HAP-1 (cell line): ENCODE data around the gene AGBL4.
A peak's percentile ranks its signal among the peaks of the same experiment; 100 is the strongest.

Experiments used
- DNase-seq, 2 experiments: peaks; one replicate each; pipeline ENCODE4 v3.0.0-alpha.2; 2016 to 2020; ENCODE audit warnings: low spot score in 2 of 2
- H3K27me3 ChIP-seq: fragments of 250-450 bp; sonication (Bioruptor Pico); 2 replicates; pipeline ENCODE4 v1.5.1; 2020; ENCODE audit warnings: low read depth, mild to moderate bottlenecking, moderate library complexity
- H3K36me3 ChIP-seq: fragments of 250-450 bp; sonication (Bioruptor Pico); replicated peaks from 2 replicates; pipeline ENCODE4 v1.5.1; 2020; ENCODE audit warnings: mild to moderate bottlenecking
- H3K4me1 ChIP-seq: fragments of 250-450 bp; sonication (Bioruptor Pico); 2 replicates; pipeline ENCODE4 v1.5.1; 2020; ENCODE audit warnings: mild to moderate bottlenecking
- H3K4me3 ChIP-seq: fragments of 250-450 bp; sonication (Bioruptor Pico); 2 replicates; pipeline ENCODE4 v1.5.1; 2020; ENCODE audit warnings: mild to moderate bottlenecking, moderate library complexity
- H3K9me3 ChIP-seq: fragments of 250-450 bp; sonication (Bioruptor Pico); 2 replicates; pipeline ENCODE4 v1.5.1; 2020; ENCODE audit warnings: mild to moderate bottlenecking, moderate library complexity
- in situ Hi-C: fragments of 300-500 bp; cut with MboI; formaldehyde crosslinking; loops from 3 replicates; pipeline ENCODE4 v1.14.3; 2020; ENCODE audit warnings: low sequenced_read_pairs, inconsistent platforms, mixed read lengths

The AGBL4 gene

DNA sequence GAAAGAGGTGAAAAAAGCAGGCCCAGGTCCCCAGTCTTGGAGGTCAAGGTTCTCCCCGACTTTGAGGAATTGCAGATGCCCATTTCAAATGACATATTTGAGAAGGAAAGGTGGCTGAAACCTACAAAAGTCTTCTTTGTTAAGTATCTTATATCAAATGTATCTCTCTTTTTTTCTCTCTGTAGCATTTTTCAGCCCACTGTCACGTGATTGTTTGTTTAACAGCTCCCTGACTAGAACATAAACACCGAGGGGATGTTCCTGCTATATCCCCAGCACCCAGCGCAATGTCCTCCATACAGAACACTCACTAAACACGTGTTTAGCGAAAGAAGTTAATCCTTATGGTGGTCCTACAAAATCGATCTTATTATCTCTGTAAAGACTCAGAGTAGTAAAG, 1274.7 kb downstream of the AGBL4 start:
- Histone ChIP-seq H3K4me3 (no peak overlapping the region), H3K9me3 (no peaks in the 10 kb centered on the region), H3K4me1 (0 out of 2 replicates have a peak, but pooled peaks cover 6% of the 10 kb centered on the region), H3K36me3 (no peaks in the 10 kb centered on the region; the same call in 1 of the 2 replicates), H3K27me3 (no peaks in the 10 kb centered on the region)
- DNase-seq: no peak
- in situ Hi-C loops: no loop called here

DNA sequence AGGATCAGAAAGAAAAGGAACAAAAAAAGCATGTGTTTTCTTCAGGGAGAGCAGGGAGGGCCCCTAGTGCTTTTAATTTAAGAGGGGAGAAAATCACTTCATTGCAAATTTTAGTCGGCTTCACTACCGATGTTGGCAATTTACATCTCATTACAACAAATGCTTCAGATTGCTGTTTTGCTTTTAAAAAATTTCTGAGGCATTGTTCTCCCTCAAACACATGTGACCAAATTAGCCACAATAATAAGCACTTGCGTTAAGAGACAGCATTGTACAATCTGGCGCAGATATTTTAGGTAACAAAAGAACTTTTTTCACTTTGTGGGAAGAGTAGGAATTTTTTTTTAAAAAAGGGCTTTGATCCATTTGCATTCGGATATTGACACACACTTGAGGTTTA, 1276.8 kb downstream of the AGBL4 start:
- 0 out of 2 replicates have a peak, but pooled peaks cover 6% of the 10 kb centered on the region for H3K4me1 ChIP-seq
- H3K27me3 ChIP-seq: no peaks in the 10 kb centered on the region
- H3K36me3 ChIP-seq: no peaks in the 10 kb centered on the region; the same call in 1 of the 2 replicates
- in situ Hi-C loops: no loop called here
- no peak overlapping the region for H3K4me3 ChIP-seq
- H3K9me3 ChIP-seq: no peaks in the 10 kb centered on the region
- peak in 1 of 2 experiments; percentile 36 for DNase-seq

DNA sequence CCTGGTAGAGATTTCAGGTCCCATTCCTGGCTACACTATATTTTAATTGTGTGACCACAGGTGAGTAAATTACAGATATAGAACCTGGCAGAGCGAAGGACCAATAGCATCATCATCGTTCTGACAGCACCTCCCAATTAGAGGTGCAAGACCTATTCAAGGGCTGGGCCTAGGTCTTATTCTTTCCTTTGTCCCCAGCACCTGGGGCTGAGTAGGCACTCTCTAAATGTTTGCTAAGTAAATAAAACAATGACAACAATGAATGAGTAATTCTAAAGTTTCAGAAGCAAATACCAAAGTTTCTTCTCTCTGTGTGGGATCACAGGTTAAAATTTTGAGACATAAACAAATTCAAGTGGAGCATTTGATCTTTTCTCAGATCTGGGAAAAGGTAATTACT, 1279.7 kb downstream of the AGBL4 start:
- Histone ChIP-seq H3K4me3 (no peak overlapping the region), H3K9me3 (no peaks in the 10 kb centered on the region), H3K27me3 (no peaks in the 10 kb centered on the region), H3K36me3 (no peaks in the 10 kb centered on the region; the same call in 1 of the 2 replicates), H3K4me1 (0 out of 2 replicates have a peak, but pooled peaks cover 6% of the 10 kb centered on the region)
- no peak for DNase-seq
- in situ Hi-C loops: no loop called here

DNA sequence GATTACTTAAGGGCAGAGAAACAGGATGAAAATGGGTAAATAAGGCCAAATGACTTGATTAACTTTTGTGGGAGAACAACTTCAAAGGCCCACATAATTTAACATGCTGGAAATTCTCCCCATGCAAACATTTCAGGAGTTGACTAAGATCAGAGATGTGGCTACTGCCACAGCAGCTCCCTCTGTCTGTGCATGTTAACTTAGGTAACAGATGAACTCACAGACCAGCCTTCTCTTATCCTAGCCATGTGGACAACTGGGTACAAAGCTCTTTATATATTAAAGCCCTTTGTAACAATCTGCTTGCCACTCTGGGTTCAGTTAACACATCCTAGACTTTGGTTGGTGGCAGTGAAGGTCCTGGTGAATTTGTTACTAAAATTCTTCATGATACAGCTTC, 1280.3 kb downstream of the AGBL4 start:
- DNase-seq: no peak
- H3K9me3 ChIP-seq: no peaks in the 10 kb centered on the region
- 0 out of 2 replicates have a peak, but pooled peaks cover 6% of the 10 kb centered on the region for H3K4me1 ChIP-seq
- H3K27me3 ChIP-seq: no peaks in the 10 kb centered on the region
- in situ Hi-C loops: no loop called here
- no peaks in the 10 kb centered on the region; the same call in 1 of the 2 replicates for H3K36me3 ChIP-seq
- H3K4me3 ChIP-seq: no peak overlapping the region

DNA sequence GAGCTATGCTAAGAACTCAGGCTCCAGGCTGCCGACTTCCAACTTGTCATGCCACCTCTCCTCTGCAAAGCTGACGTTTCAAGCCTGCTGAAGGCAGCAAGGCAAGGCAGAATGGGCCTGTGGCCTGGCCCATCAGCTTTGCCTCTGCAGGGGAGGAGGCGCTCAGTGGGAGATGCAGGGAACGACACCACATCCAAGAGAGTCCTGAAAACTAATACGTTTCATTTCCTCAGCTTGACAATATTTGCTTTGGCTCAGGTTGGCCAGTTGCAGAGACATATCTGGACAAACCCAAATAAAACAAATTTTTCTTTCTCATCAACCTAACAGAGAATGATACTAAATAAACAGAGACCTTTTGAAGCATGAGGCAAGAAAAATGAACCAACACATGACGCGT, 1282.4 kb downstream of the AGBL4 start:
- H3K27me3 ChIP-seq: no peaks in the 10 kb centered on the region
- H3K4me1 ChIP-seq: no peaks in the 10 kb centered on the region
- H3K9me3 ChIP-seq: no peaks in the 10 kb centered on the region
- no peaks in the 10 kb centered on the region; the same call in 1 of the 2 replicates for H3K36me3 ChIP-seq
- in situ Hi-C loops: no loop called here
- H3K4me3 ChIP-seq: no peak overlapping the region
- DNase-seq: no peak

DNA sequence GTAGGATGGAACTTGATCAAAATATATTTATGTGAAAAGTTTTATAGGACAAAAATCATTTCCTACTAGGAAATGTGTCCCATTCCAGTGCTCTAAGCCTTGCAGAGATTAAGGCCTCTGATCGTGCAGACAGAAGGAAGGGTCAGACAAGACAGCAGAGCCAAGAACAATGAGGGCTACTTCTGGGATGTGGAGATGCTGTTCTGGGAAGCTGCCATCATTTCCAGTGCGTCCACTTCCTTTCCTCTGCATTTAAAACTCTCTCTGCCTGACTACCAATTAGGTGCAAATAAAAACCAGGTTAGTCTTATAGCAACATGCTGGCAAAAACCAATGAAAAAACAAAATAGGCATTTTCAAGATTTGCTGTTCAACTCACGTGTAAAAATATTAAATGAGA, 1283.1 kb downstream of the AGBL4 start:
- H3K4me1 ChIP-seq: no peaks in the 10 kb centered on the region
- H3K36me3 ChIP-seq: no peaks in the 10 kb centered on the region; the same call in 1 of the 2 replicates
- in situ Hi-C loops: no loop called here
- no peak overlapping the region for H3K4me3 ChIP-seq
- no peaks in the 10 kb centered on the region for H3K9me3 ChIP-seq
- H3K27me3 ChIP-seq: no peaks in the 10 kb centered on the region
- no peak for DNase-seq

DNA sequence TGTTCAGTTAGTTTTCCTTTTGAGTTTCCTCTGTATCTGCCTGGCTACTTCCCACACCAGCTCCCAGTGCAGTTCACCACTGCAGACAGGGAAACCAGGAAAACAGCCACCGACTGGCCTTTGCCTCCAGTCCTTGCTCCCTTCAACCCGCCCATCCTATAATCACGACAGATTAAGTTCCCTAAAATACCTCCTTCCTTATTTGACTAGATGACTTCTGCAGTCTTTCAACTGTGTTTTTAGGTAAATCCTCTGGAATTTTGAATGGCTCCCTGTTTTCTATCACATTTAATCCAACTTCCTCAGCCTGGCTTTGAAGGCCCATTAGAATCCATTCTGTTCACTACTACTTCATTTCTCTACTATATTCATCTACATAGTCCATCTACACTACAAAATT, 1284.7 kb downstream of the AGBL4 start:
- H3K27me3 ChIP-seq: no peaks in the 10 kb centered on the region
- in situ Hi-C loops: no loop called here
- no peak overlapping the region for H3K4me3 ChIP-seq
- no peaks in the 10 kb centered on the region for H3K9me3 ChIP-seq
- DNase-seq: no peak
- H3K36me3 ChIP-seq: no peaks in the 10 kb centered on the region
- H3K4me1 ChIP-seq: no peaks in the 10 kb centered on the region

DNA sequence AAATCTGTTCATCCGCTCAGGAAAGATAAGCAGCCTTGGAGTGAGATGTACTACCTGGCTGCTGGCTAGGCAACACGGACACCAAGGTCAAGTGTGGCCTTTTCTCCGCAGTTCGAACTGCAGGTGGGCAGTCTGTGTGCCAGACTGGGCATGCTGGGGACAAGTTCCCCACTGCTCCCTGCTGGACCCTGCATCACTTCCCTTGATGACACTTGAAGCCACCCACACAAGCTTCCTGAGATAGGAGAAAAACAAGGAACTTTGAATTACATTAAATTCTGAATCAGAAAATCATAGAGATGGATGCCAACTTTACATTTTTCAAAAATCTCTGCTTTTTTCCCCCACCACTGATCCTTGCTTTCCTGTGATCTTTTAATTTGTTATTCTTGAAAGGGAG, 1285.4 kb downstream of the AGBL4 start:
- Histone ChIP-seq H3K27me3 (no peaks in the 10 kb centered on the region), H3K4me3 (no peak overlapping the region), H3K9me3 (no peaks in the 10 kb centered on the region), H3K36me3 (no peaks in the 10 kb centered on the region), H3K4me1 (no peaks in the 10 kb centered on the region)
- DNase-seq: no peak
- in situ Hi-C loops: no loop called here

DNA sequence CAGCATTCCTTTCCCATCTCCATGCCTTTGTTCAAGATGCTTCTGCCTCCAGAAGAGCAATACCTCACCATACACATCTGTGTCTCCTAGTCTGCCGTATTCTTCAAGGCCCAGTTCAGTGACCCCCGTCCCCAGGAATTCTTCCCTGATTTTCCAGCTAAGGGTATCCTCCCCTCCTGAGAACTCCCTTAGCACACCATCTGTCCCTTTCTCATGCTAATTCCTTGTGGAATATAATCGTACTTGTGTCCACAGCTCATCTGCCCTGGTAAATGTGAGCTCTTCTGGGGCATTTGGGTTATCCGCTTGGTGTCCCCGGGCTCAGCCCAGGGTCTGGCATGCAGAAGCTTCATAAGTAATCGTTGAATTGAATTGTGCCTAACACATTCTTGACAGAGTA, 1288.0 kb downstream of the AGBL4 start:
- Histone ChIP-seq H3K4me1 (no peaks in the 10 kb centered on the region), H3K36me3 (no peaks in the 10 kb centered on the region), H3K27me3 (no peaks in the 10 kb centered on the region), H3K4me3 (no peak overlapping the region), H3K9me3 (no peaks in the 10 kb centered on the region)
- in situ Hi-C loops: no loop called here
- no peak for DNase-seq

DNA sequence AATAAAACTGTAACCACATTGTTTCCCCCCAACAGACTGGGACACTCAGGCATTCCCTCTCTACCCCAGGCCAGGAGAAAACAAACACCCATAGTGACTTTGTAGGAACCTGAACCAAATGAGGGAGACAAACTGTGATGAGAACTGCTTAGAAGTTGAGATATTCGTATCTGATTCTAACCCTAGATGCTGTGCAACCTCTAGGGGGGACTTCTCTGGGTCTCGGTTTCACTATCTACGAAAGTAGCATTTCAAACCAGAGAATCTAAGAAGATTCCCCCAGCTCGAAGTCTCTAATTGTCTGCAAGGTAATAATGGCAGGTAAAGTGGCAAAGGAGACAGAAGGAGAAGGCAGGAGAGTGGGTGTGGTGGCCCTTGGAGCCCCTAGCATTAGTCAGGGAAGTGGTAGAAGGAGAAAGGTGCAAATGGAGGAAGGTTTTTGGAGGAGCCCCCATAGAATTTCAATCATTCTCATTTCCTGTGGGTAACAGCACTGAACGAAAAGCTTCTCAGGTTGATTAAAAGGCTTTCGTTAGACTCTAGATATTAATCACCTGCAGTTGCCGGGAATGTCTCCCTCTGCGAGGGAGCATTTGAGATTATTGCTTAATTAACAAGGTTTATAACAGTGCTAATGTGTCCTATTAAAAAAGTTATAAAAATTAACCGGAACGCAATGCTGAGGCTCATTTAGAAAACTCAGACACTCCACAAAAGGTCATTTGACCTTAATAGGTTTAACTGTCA, 1293.4 kb downstream of the AGBL4 start:
- in situ Hi-C loops: no loop called here

DNA sequence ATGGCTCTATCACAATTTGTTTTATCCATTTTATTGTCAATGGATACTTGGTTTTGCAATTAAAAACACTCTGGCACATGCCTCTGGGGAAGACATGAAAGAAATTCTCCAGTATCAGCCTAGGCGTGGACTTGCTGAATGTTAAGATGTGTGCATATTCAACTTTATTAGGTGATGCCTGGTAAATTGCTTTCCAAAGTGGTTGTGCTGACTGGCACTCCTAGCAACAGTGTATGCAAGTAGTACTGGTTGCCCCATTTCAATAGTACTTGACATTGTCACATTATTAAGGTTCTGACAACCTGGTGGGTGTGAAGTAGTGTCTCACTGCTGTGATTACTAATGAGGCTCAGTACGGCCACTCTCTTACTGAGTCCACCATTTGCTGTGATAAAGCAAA, 1295.2 kb downstream of the AGBL4 start:
- Histone ChIP-seq H3K9me3 (no peaks in the 10 kb centered on the region), H3K4me1 (no peaks in the 10 kb centered on the region), H3K36me3 (no peaks in the 10 kb centered on the region), H3K27me3 (no peaks in the 10 kb centered on the region), H3K4me3 (no peak overlapping the region)
- DNase-seq: no peak
- in situ Hi-C loops: no loop called here

More for the DNA sequence above, 1293.4 kb downstream of the AGBL4 start:
- no peaks in the 10 kb centered on the region for H3K4me1 ChIP-seq
- no peaks in the 10 kb centered on the region for H3K27me3 ChIP-seq
- no peaks in the 10 kb centered on the region for H3K36me3 ChIP-seq
- no peak overlapping the region for H3K4me3 ChIP-seq
- no peak for DNase-seq
- no peaks in the 10 kb centered on the region for H3K9me3 ChIP-seq

DNA sequence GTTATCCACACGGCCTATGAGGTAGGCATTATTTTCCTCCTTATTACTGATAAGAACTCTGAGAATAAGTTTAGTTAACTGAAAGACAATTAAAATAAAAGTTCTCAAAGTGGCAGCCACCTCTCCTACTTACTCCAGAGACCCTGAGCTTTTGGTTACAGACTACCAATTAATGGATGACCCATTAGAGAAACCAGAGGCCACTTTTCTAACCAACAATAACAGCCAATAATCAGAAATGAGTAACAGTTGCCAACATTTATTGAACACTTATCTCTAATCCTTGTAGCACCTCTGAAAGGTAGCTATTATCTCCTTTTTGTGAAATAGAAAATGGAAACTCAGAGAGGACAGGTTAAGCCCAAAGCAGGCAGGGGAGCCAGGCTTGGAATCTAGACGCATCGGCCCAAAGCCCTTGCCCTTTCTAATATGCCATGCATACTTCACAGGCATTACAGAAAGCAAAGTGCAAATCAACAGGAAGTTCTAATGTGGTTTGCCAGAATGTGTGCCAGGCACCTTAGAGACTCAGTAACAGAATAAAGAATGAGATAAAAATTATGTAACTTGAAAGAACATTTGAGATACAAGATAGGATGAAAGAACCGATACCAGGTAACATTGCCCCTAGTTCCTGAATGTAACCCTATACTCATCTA, 1297.1 kb downstream of the AGBL4 start:
- H3K4me1 ChIP-seq: no peaks in the 10 kb centered on the region
- no peaks in the 10 kb centered on the region for H3K9me3 ChIP-seq
- DNase-seq: no peak
- H3K27me3 ChIP-seq: no peaks in the 10 kb centered on the region
- no peaks in the 10 kb centered on the region for H3K36me3 ChIP-seq
- in situ Hi-C loops: no loop called here
- no peak overlapping the region for H3K4me3 ChIP-seq

DNA sequence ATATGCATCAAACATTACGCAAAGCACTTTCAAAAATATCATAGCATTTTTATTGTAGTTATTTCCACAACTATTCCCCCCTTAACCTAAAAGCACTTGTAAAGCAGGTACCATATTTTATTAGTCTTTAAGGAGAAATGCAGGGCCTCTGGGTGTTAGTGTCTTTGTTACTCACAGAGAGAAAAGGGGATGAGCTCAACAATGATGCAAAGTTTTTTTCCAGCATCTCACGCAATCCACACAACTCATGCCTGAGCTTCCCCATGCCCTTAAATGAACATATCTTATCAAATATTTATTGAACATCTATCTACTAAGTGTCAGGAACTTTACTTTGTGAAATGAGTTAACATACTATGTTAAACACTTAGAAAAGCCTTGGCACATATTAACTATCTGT, 1297.6 kb downstream of the AGBL4 start:
- H3K4me3 ChIP-seq: no peak overlapping the region
- H3K9me3 ChIP-seq: no peaks in the 10 kb centered on the region
- in situ Hi-C loops: no loop called here
- DNase-seq: no peak
- H3K27me3 ChIP-seq: no peaks in the 10 kb centered on the region
- no peaks in the 10 kb centered on the region for H3K4me1 ChIP-seq
- no peaks in the 10 kb centered on the region for H3K36me3 ChIP-seq

DNA sequence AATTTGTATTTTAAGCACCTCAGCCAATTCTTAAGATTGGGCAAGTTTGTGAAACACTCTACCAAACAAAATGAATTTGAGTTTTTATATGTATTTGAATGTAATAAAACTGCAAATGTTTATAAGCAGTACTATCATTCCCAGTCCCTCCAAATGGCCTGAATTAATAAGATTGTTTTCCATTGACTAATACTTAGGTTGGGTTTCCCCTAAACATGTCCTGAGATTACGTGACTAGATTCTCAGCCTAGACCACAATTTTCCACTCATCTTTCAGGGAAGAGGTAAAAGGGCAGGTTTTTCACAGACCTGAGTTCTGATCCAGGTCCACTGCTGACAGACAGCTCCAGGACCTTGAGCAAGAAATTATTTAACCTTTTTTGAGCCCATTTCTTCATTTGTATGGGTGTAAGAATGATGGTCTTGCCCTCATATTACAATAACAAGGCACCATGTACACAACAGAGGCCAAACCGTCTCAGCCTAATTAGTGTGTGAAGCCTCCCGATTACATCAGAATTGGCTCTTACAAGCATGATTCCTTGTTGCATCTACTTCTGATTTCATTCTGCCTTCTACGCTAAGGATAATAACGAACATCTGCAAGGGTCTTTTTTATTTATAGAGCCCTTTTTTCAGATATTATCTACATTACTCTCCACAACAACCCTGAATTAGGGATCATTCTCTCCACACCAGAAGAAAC, 1298.3 kb downstream of the AGBL4 start:
- DNase-seq: no peak
- Histone ChIP-seq H3K9me3 (no peaks in the 10 kb centered on the region), H3K4me3 (no peak overlapping the region), H3K36me3 (no peaks in the 10 kb centered on the region), H3K4me1 (no peaks in the 10 kb centered on the region), H3K27me3 (no peaks in the 10 kb centered on the region)
- in situ Hi-C loops: no loop called here
